HG03521 (cell line): ENCODE results near the gene HNRNPH2.

Source experiments
- ATAC-seq: cut with Tn5 transposase; IDR thresholded peaks from one replicate; pipeline ENCODE4 v1.9.1; 2021; ENCODE audit warnings: mild to moderate bottlenecking, moderate library complexity; ENCODE audit not compliant: unreplicated experiment

HNRNPH2 gene

GRCh38 chrX:101452056-101452455, 44.0 kb downstream of the HNRNPH2 start:
- ATAC-seq, result no peak

GRCh38 chrX:101460669-101461068, 52.6 kb downstream of the HNRNPH2 start:
- no peak for ATAC-seq

GRCh38 chrX:101462892-101463291, 54.9 kb downstream of the HNRNPH2 start:
- ATAC-seq, result no peak
